Kidney (tissue), 14 donors: ENCODE data around the gene ASTN1. TPM values are rescaled to one million over a fixed set of nuclear protein-coding genes. Genes with fewer than 3 reads are reported as not detected.

Source experiments
- DNase-seq, 5 donors: peaks; one replicate each; pipeline ENCODE4 v3.0.0-alpha.2; 2013 to 2020
- FAIRE-seq: peaks from 2 replicates; lab custom pipeline; 2012; peaks lifted over from hg19 to GRCh38; lab: Jason Lieb, UNC
- H3K27ac ChIP-seq, 2 donors: one replicate each; pipeline ENCODE4 v1.7.0; 2013; ENCODE audit warnings: low read depth in 2 of 2, low read length in 2 of 2, inconsistent platforms in 1 of 2
- H3K27me3 ChIP-seq: one replicate; pipeline ENCODE4 v1.7.1; 2013; ENCODE audit warnings: low read length, inconsistent platforms; ENCODE audit not compliant: control insufficient read depth, insufficient read depth
- H3K36me3 ChIP-seq, 3 donors: one replicate each; pipeline versions ENCODE4 v1.7.0 to v1.7.1; 2013; ENCODE audit warnings: low read length in 3 of 3, control low read depth in 1 of 3, inconsistent platforms in 1 of 3; ENCODE audit not compliant: insufficient read depth in 3 of 3, control insufficient read depth in 2 of 3
- H3K4me1 ChIP-seq, 3 donors: one replicate each; pipeline versions ENCODE4 v1.7.0 to v1.7.1; 2013; ENCODE audit warnings: low read length in 3 of 3, inconsistent platforms in 1 of 3, low read depth in 1 of 3; ENCODE audit not compliant: control insufficient read depth in 2 of 3, insufficient read depth in 2 of 3
- H3K4me3 ChIP-seq, 3 donors: one replicate each; pipeline versions ENCODE4 v1.7.0 to v1.8.1; 2013; ENCODE audit warnings: low read length in 3 of 3, control low read depth in 1 of 3, inconsistent platforms in 1 of 3
- H3K9ac ChIP-seq, 3 donors: one replicate each; pipeline versions ENCODE4 v1.7.0 to v1.7.1; 2013; ENCODE audit warnings: low read length in 3 of 3, control low read depth in 1 of 3, inconsistent platforms in 1 of 3
- H3K9me3 ChIP-seq, 3 donors: one replicate each; pipeline versions ENCODE4 v1.7.0 to v1.7.1; 2013; ENCODE audit warnings: low read length in 3 of 3, control low read depth in 1 of 3, inconsistent platforms in 1 of 3; ENCODE audit not compliant: control insufficient read depth in 2 of 3, insufficient read depth in 1 of 3
- CTCF ChIP-seq: IDR thresholded peaks from 3 replicates; pipeline ENCODE4 v1.5.1; 2012; ENCODE audit warnings: mild to moderate bottlenecking, moderate library complexity, borderline replicate concordance; ENCODE audit not compliant: insufficient read depth; ENCODE audit errors: extremely low read depth
- intact Hi-C: fragments of 100-400 bp; cut with DNase I; formaldehyde crosslinking; loops from one replicate; pipeline ENCODE4 v1.11.1; 2022
- polyA plus RNA-seq: library from polyadenylated mRNA; stranded (reverse); fragments of 350-450 nt; fragmentation: Illumina TruSeq; extraction: RNeasy Lipid Tissue Mini Kit (QIAGEN cat#74804); gene quantifications from one replicate; pipeline ENCODE4 v1.2.3, GENCODE V29; 2014; ENCODE audit warnings: low read depth, low replicate concordance; ENCODE audit not compliant: insufficient read depth
- total RNA-seq: library from RNA; stranded (reverse); fragmentation: NEBNext Ultra II Directional; extraction: Animal tissue kit (Norgen Biotek cat#: 25700); gene quantifications from one replicate; pipeline ENCODE4 v1.2.1, GENCODE V29; 2021
- donor health status: control.
- donor health status: control.
- donor health status: control.
- donor health status: control.
- donor health status: control.
- donor health status: DM: yes; HTN: yes; CAD: no.
- donor health status: Normal renal cell carcinoma (clear cell type).

ASTN1 gene
- total and polyA plus RNA-seq, 2 donors from 2014 or later, result 0.19 to 0.25 TPM

GRCh38 chr1:177198243-177198642, 33.7 kb upstream of the ASTN1 start:
- intact Hi-C loops, result no loop called here
- TF ChIP-seq CTCF, result no peak
- no peak for FAIRE-seq

GRCh38 chr1:177190308-177190970, 25.9 kb upstream of the ASTN1 start:
- Histone ChIP-seq H3K4me3 (no peak overlapping the region), H3K27ac (no peak overlapping the region), H3K4me1 (no peaks in the 10 kb centered on the region), H3K27me3 (no peaks in the 10 kb centered on the region), H3K9ac (no peak overlapping the region), H3K36me3 (no peaks in the 10 kb centered on the region), H3K9me3 (no peaks in the 10 kb centered on the region)
- FAIRE-seq (no peak), DNase-seq (no peak)
- no peak for TF ChIP-seq CTCF
- intact Hi-C loops, result no loop called here

More at GRCh38 chr1:177198243-177198642, 33.7 kb upstream of the ASTN1 start:
- DNase-seq, result no peak
- Histone ChIP-seq H3K27ac (no peak overlapping the region), H3K36me3 (no peaks in the 10 kb centered on the region), H3K4me3 (no peak overlapping the region), H3K9me3 (no peaks in the 10 kb centered on the region), H3K4me1 (no peaks in the 10 kb centered on the region), H3K9ac (no peak overlapping the region), H3K27me3 (no peaks in the 10 kb centered on the region)

GRCh38 chr1:177186639-177187038, 22.1 kb upstream of the ASTN1 start:
- Histone ChIP-seq H3K27ac (no peak overlapping the region), H3K4me1 (no peaks in the 10 kb centered on the region), H3K27me3 (no peaks in the 10 kb centered on the region), H3K36me3 (no peaks in the 10 kb centered on the region), H3K9ac (no peak overlapping the region), H3K9me3 (no peaks in the 10 kb centered on the region), H3K4me3 (no peak overlapping the region)
- intact Hi-C loops, result no loop called here
- DNase-seq, result no peak
- TF ChIP-seq CTCF, result no peak
- no peak for FAIRE-seq
